HL-60/S4 treated with phorbol 12-myristate 13-acetate at 8.2 ng/mL for 4 days and 3 days (cell line): ENCODE measurements around the gene ERBIN.
"Not testable (repeated sequence)": the region's sequence is repeated elsewhere in the genome, so short reads cannot be mapped to it uniquely, and the experiment has no call there.

Experiments used
- in situ Hi-C: fragments of 300-500 bp; cut with MboI; formaldehyde crosslinking; loops from 2 replicates; pipeline ENCODE4 v1.15.0; 2022; ENCODE audit warnings: low sequenced_read_pairs

The ERBIN gene, protein sequence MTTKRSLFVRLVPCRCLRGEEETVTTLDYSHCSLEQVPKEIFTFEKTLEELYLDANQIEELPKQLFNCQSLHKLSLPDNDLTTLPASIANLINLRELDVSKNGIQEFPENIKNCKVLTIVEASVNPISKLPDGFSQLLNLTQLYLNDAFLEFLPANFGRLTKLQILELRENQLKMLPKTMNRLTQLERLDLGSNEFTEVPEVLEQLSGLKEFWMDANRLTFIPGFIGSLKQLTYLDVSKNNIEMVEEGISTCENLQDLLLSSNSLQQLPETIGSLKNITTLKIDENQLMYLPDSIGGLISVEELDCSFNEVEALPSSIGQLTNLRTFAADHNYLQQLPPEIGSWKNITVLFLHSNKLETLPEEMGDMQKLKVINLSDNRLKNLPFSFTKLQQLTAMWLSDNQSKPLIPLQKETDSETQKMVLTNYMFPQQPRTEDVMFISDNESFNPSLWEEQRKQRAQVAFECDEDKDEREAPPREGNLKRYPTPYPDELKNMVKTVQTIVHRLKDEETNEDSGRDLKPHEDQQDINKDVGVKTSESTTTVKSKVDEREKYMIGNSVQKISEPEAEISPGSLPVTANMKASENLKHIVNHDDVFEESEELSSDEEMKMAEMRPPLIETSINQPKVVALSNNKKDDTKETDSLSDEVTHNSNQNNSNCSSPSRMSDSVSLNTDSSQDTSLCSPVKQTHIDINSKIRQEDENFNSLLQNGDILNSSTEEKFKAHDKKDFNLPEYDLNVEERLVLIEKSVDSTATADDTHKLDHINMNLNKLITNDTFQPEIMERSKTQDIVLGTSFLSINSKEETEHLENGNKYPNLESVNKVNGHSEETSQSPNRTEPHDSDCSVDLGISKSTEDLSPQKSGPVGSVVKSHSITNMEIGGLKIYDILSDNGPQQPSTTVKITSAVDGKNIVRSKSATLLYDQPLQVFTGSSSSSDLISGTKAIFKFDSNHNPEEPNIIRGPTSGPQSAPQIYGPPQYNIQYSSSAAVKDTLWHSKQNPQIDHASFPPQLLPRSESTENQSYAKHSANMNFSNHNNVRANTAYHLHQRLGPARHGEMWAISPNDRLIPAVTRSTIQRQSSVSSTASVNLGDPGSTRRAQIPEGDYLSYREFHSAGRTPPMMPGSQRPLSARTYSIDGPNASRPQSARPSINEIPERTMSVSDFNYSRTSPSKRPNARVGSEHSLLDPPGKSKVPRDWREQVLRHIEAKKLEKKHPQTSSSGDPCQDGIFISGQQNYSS (N-terminal part only)

GRCh38 chr5:65926276-65926783 is at the start of gene ERBIN:
Gene ERBIN (plus strand): TSS chr5:65926575. CDS start chr5:65992719, 66,144 bp downstream.
- in situ Hi-C loops, result no loop called here

GRCh38 chr5:65876970-65877369 is 49.4 kb upstream of the ERBIN start:
- in situ Hi-C loops, result no loop called here

- in situ Hi-C loops, result not testable (repeated sequence)
These were observed 46.6 kb upstream of the ERBIN start for GRCh38 chr5:65879668-65880256.

DNA sequence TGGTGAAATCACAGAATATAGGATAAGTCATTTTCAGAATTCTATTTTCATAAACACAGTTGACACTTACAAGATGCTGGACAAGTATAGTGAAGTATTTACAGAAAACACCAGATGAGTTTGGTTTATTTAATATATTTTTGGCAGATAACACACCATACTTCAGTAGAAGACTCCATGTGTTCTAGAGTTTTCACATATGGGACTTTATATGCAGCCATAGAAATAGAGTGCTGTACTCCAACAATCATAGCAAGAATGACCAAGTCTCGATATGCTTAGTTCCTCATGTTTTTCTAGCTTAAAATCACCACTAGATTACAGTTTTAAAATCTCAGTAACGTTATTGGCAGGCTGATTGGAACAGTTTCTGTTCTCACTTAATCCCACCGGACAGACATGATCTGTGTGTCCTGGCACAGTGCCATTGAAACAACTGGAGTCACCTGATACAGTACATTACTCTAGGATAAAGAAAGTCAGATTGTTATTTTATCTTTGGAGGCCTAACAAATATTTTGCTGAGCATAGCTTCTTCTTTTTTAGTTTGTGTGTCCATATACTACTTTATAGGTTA is 45.8 kb upstream of the ERBIN start:
- in situ Hi-C loops, result no loop called here

DNA sequence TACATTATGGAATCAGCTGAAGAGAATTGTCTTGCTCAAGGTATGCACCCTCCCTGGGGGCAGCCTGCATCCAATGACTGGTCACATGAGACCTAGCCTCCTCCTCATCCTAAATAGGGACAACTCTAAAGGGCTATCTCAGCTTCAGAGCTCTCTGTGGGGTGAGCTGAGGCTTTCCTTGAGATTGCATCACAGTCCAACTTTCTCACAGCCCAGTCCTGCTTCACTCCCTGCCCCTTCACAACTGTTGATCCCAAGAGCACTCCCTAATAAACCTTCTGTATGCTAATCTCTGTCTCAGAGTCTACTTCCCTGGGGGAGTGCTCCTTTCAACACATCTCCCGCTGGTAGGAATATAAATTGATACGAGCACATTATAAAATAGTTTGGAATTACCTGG is 44.1 kb upstream of the ERBIN start:
- in situ Hi-C loops, result no loop called here

GRCh38 chr5:65883461-65883860 is 42.9 kb upstream of the ERBIN start:
- in situ Hi-C loops, result no loop called here

DNA sequence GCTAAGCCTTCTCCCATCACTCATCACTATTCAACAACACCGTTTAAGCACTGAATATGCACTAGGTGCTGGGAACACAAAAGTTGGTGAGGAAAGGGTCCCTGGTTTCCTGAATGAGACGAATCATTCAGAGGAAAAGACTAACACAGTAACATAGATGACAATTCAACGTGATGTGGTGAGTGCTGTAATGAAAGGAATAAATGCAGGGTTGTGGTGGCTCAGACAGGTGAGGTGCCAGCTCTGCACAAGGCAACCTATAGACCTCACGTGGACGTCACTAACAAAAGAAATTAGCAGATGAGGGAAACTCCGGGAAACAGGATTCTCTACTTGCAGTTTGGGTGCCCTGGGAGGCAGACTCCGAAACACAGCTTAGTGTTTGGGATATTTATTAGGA is 40.0 kb upstream of the ERBIN start:
- in situ Hi-C loops, result no loop called here

DNA sequence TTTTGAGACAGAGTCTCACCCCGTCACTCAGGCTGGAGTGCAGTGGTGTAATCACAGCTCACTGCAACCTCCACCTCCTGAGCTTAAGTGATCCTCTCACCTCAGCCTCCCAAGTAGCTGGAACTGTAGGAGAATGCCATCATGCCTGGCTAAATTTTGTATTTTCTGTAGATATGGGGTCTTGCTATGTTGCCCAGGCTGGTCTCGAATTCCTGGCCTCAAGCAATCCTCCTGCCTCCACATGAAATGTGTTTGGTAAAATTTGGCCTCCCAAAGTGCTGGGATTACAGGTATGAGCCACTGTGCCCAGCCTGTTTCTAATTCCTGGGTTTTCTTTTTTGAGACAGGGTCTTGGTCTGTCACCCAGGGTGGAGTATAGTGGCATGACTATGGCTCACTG is 34.4 kb upstream of the ERBIN start:
- in situ Hi-C loops, result not testable (repeated sequence)

GRCh38 chr5:65892801-65893200 is 33.6 kb upstream of the ERBIN start:
- in situ Hi-C loops, result no loop called here

DNA sequence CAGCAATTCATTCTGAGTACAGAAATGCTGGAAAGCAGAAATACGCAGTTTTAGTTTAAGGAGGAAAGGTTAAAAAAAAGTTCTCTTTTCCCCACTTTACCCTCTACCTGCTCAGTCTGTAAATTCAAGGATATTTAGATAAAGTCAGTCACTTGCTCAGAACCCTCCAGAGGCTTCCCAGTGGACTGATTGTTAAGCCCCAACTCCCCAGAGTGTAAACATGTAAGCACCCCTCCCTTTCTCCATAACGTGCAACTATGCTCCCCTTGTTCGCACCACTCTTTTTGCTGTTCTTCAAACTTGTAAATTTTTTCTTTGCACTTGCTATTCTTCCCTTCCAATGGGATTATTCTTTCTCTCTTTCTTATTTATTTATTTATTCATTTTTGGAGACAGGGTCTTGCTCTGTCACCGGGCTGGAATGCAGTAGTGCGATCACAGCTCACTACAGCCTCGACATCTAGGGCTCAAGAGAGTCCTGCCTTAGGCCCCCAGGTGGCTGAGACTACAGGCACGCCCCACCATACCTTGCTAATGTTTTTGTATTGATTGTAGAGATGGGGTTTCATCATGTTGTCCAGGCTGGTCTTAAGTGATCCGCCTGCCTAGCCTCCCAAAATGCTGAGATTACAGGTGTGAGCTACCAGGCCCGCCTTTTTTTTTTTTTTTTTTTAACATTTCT is 32.5 kb upstream of the ERBIN start:
- in situ Hi-C loops, result no loop called here

GRCh38 chr5:65895891-65896290 is 30.5 kb upstream of the ERBIN start:
- in situ Hi-C loops, result no loop called here

- in situ Hi-C loops, result no loop called here
These were observed 25.6 kb upstream of the ERBIN start for GRCh38 chr5:65900746-65901145.

- in situ Hi-C loops, result no loop called here
These were observed 24.3 kb upstream of the ERBIN start for GRCh38 chr5:65902104-65902503.

DNA sequence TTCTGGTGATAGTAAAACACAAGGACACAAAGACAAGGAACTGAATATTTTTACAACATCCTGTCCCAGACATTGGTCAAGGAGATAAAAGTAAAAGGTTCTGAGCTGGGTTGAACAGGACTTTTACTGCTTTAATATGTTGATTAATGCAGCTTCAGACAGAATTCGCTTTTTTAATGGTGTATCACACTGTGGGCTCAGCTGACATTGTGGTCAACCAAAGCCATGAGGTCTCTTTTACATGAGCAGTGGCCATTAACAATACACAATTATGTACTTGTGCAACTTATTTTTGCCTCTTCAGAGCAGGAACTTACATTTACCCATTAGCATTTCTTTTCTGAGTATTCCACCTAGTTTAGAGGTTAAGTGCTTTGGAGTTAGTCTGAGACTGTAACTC is 22.8 kb upstream of the ERBIN start:
- in situ Hi-C loops, result no loop called here

GRCh38 chr5:65906256-65906655 is 20.1 kb upstream of the ERBIN start:
- in situ Hi-C loops, result no loop called here

GRCh38 chr5:65907135-65907534 is 19.2 kb upstream of the ERBIN start:
- in situ Hi-C loops, result no loop called here

GRCh38 chr5:65910711-65911110 is 15.7 kb upstream of the ERBIN start:
- in situ Hi-C loops, result no loop called here

GRCh38 chr5:65912311-65912710 is 14.1 kb upstream of the ERBIN start:
- in situ Hi-C loops, result no loop called here

GRCh38 chr5:65913519-65913918 is 12.9 kb upstream of the ERBIN start:
- in situ Hi-C loops, result no loop called here
